ENCODE data around the gene MMRN1. TPM values are rescaled to one million over a fixed set of nuclear protein-coding genes. Genes with fewer than 3 reads are reported as not detected.

The MMRN1 gene
- total and polyA plus RNA-seq, 2 of the 8 experiments (the other 6 are each of a cell fraction or from before 2014, with no cell fraction given): not detected

GRCh38 chr4:89897867-89898266, 3.2 kb downstream of the MMRN1 start:
- H3K4me1 ChIP-seq (replicated peaks in 1 of 4; ENCODE audit: control insufficient read depth in 3 of 4, insufficient read depth in 4 of 4, low read length in 3 of 4): no peaks in the 10 kb centered on the region
- H3K23me2 ChIP-seq (ENCODE audit: low read depth, low read length): no peaks in the 10 kb centered on the region
- H2BK120ac ChIP-seq (replicated peaks; ENCODE audit: low read depth, low read length): no peak overlapping the region
- no peak overlapping the region for H2BK20ac ChIP-seq (ENCODE audit: low read length)
- H3K18ac ChIP-seq (ENCODE audit: extremely low read depth, low read length): no peak overlapping the region
- H2BK15ac ChIP-seq (ENCODE audit: low read length): no peak overlapping the region
- H4K5ac ChIP-seq (ENCODE audit: insufficient read length, low read depth, low read length): no peak overlapping the region
- H3K23ac ChIP-seq (ENCODE audit: insufficient read length): no peak overlapping the region
- no peak overlapping the region for H4K91ac ChIP-seq (replicated peaks; ENCODE audit: insufficient read length, low read length)
- H2AK5ac ChIP-seq (ENCODE audit: low read depth, low read length): no peak overlapping the region
- no peaks in the 10 kb centered on the region for H3K36me3 ChIP-seq (ENCODE audit: control insufficient read depth in 2 of 4, insufficient read depth in 4 of 4, low read length in 3 of 4)
- no peak overlapping the region for H3K14ac ChIP-seq (ENCODE audit: insufficient read length)
- H3K27me3 ChIP-seq (replicated peaks in 1 of 4; ENCODE audit: control insufficient read depth in 3 of 4, extremely low read depth in 1 of 4, insufficient read depth in 3 of 4, low read length in 3 of 4): no peaks in the 10 kb centered on the region
- H2BK12ac ChIP-seq (ENCODE audit: low read depth, low read length): no peak overlapping the region
- H3K79me2 ChIP-seq (ENCODE audit: control insufficient read depth in 1 of 2, insufficient read depth in 2 of 2, low read length in 2 of 2): no peaks in the 10 kb centered on the region
- H3K9ac ChIP-seq (replicated peaks in 1 of 4; ENCODE audit: extremely low read depth in 1 of 4, low read depth in 3 of 4, low read length in 3 of 4): no peak overlapping the region
- H2AFZ ChIP-seq (ENCODE audit: low read length): no peak overlapping the region; the same call in 1 of the 2 replicates
- H3K9me3 ChIP-seq (ENCODE audit: insufficient read depth in 2 of 2, low read depth in 1 of 2, low read length in 1 of 2): no peaks in the 10 kb centered on the region
- H3K4me2 ChIP-seq (ENCODE audit: insufficient read depth in 1 of 2, low read depth in 2 of 2, low read length in 2 of 2): no peak overlapping the region
- no peaks in the 10 kb centered on the region for H4K20me1 ChIP-seq (replicated peaks in 1 of 2; ENCODE audit: control insufficient read depth in 1 of 2, insufficient read depth in 2 of 2, low read length in 2 of 2)
- no peak overlapping the region for H3K4me3 ChIP-seq (ENCODE audit: extremely low read depth in 1 of 4, insufficient read depth in 2 of 4, low read depth in 3 of 4, low read length in 4 of 4)
- H3K4ac ChIP-seq (replicated peaks; ENCODE audit: insufficient read length, low read depth, low read length): no peak overlapping the region
- H3K79me1 ChIP-seq (ENCODE audit: low read depth, low read length): no peaks in the 10 kb centered on the region
- DNase-seq (ENCODE audit: low read depth in 1 of 2, low spot score in 2 of 2) (no peak), FAIRE-seq (no peak)
- ChIA-PET POLR2A (ENCODE audit: partially characterized antibody) (no interaction called here), CTCF (ENCODE audit: partially characterized antibody) (interaction anchor here (1.7 kb wide), 2 partner anchors 19 to 415 kb away, joined by 4 read pairs; no protein-coding TSS in a partner anchor)
- H3K56ac ChIP-seq (replicated peaks; ENCODE audit: insufficient read length, low read depth, low read length): no peak overlapping the region
- H3K27ac ChIP-seq (ENCODE audit: low read depth, low read length): no peak overlapping the region
- H4K8ac ChIP-seq (ENCODE audit: extremely low read depth, insufficient read depth, low read length): no peak overlapping the region
- TF ChIP-seq RBBP5 (IDR thresholded peaks at IDR 0.05; ENCODE audit: borderline replicate concordance, low read depth, low read length) (no peak), ATF3 (IDR thresholded peaks at IDR 0.05; ENCODE audit: insufficient read depth, low read depth, low read length) (no peak), TAF1 (IDR thresholded peaks at IDR 0.05; ENCODE audit: low read depth, low read length) (no peak), EGR1 (IDR thresholded peaks at IDR 0.05; ENCODE audit: borderline replicate concordance, low read depth, low read length) (no peak), POLR2A (IDR thresholded peaks at IDR 0.05; ENCODE audit: control extremely low read depth in 1 of 2, low read depth in 2 of 2, low read length in 2 of 2) (no peak), KDM1A (IDR thresholded peaks at IDR 0.05; ENCODE audit: borderline replicate concordance, low read length) (no peak), TBP (IDR thresholded peaks at IDR 0.05; ENCODE audit: low read depth, low read length) (no peak), KDM4A (IDR thresholded peaks at IDR 0.05; ENCODE audit: low read depth, low read length, severe bottlenecking) (no peak), CHD1 (IDR thresholded peaks at IDR 0.05; ENCODE audit: low read depth, low read length) (no peak), JUND (IDR thresholded peaks at IDR 0.05; ENCODE audit: low read length) (no peak), TCF12 (IDR thresholded peaks at IDR 0.05; ENCODE audit: low read depth, low read length) (no peak), CEBPB (IDR thresholded peaks at IDR 0.05; ENCODE audit: low read depth, low read length) (no peak), ASH2L (IDR thresholded peaks at IDR 0.05; ENCODE audit: low read length) (no peak), CTBP2 (IDR thresholded peaks at IDR 0.05; ENCODE audit: borderline replicate concordance, insufficient read depth, insufficient read length, low read length) (no peak), HDAC2 (IDR thresholded peaks at IDR 0.05; ENCODE audit: borderline replicate concordance in 1 of 2, low read depth in 2 of 2, low read length in 2 of 2) (no peak)
- WGBS, 2 experiments (ENCODE audit: extremely low coverage in 1 of 2, insufficient coverage in 1 of 2, insufficient read length in 1 of 2, insufficient replicate concordance in 2 of 2, low coverage in 1 of 2, low lambda C conversion rate in 2 of 2, missing lambda C conversion rate in 1 of 2): 81% methylated on average over 1 of the region's 1 CpG; no CpG with 5 or more reads in 1 of the 2 experiments
- no peak overlapping the region for H2BK5ac ChIP-seq (ENCODE audit: low read depth, low read length)
